SK-N-SH treated with all-trans-retinoic acid at 6 μM for 48 hours (cell line): ENCODE data around the gene LYPD6B.
A peak's percentile ranks its signal among the peaks of the same experiment; 100 is the strongest.

Experiments
- ARNTL ChIP-seq: fragments of 450-650 bp; formaldehyde crosslinking; IDR thresholded peaks from 2 replicates; pipeline ENCODE4 v1.5.0; 2020; ENCODE audit warnings: low read depth, mild to moderate bottlenecking, moderate library complexity, borderline replicate concordance
- BACH2 ChIP-seq: fragments of 250-450 bp; sonication (Bioruptor Pico); IDR thresholded peaks from 2 replicates; pipeline ENCODE4 v1.9.0; 2021; ENCODE audit warnings: mild to moderate bottlenecking, borderline replicate concordance
- ESRRG ChIP-seq: fragments of 250-450 bp; sonication (Bioruptor Pico); IDR thresholded peaks from 2 replicates; pipeline ENCODE4 v1.6.1; 2021; ENCODE audit warnings: mild to moderate bottlenecking
- GLIS3 ChIP-seq: fragments of 250-450 bp; sonication (Bioruptor Pico); IDR thresholded peaks from 2 replicates; pipeline ENCODE4 v1.5.0; 2020; ENCODE audit warnings: mild to moderate bottlenecking, moderate library complexity
- ISL1 ChIP-seq: fragments of 250-450 bp; sonication (Bioruptor Pico); IDR thresholded peaks from 2 replicates; pipeline ENCODE4 v2.1.2; 2022; ENCODE audit warnings: mild to moderate bottlenecking, moderate library complexity
- PPARA ChIP-seq: fragments of 250-450 bp; sonication (Bioruptor Pico); IDR thresholded peaks from 2 replicates; pipeline ENCODE4 v1.5.0; 2020; ENCODE audit warnings: mild to moderate bottlenecking, borderline replicate concordance
- RARB ChIP-seq: fragments of 250-450 bp; sonication (Bioruptor Pico); IDR thresholded peaks from 2 replicates; pipeline ENCODE4 v1.8.0; 2021; ENCODE audit warnings: mild to moderate bottlenecking, moderate library complexity
- SNAI2 ChIP-seq: fragments of 250-450 bp; sonication (Bioruptor Pico); IDR thresholded peaks from 2 replicates; pipeline ENCODE4 v1.5.0; 2020; ENCODE audit warnings: mild to moderate bottlenecking, moderate library complexity
- ZC3H10 ChIP-seq: fragments of 250-450 bp; sonication (Bioruptor Pico); IDR thresholded peaks from 2 replicates; pipeline ENCODE4 v1.5.1; 2021; ENCODE audit warnings: mild to moderate bottlenecking, moderate library complexity
- ZFP30 ChIP-seq: fragments of 450-650 bp; formaldehyde crosslinking; IDR thresholded peaks from 2 replicates; pipeline ENCODE4 v1.5.0; 2022; ENCODE audit warnings: mild to moderate bottlenecking, moderate library complexity
- ZNF70 ChIP-seq: fragments of 450-650 bp; formaldehyde crosslinking; IDR thresholded peaks from 2 replicates; pipeline ENCODE4 v1.5.0; 2020; ENCODE audit warnings: mild to moderate bottlenecking, moderate library complexity
- ZNF8 ChIP-seq: fragments of 450-650 bp; formaldehyde crosslinking; IDR thresholded peaks from 2 replicates; pipeline ENCODE4 v1.5.0; 2020; ENCODE audit warnings: mild to moderate bottlenecking, moderate library complexity
- TF ChIP-seq, protein P1 (sequence below): fragments of 250-450 bp; sonication (Bioruptor Pico); IDR thresholded peaks from 2 replicates; pipeline ENCODE4 v1.5.1; 2020; ENCODE audit warnings: low read depth, mild to moderate bottlenecking, moderate library complexity
- TF ChIP-seq, protein P2 (sequence below): fragments of 250-450 bp; sonication (Bioruptor Pico); IDR thresholded peaks from 2 replicates; pipeline ENCODE4 v1.8.0; 2020; ENCODE audit warnings: mild to moderate bottlenecking, moderate library complexity, borderline replicate concordance

GRCh38 chr2:149221898-149222297 is 183.4 kb downstream of the LYPD6B start:
- TF ChIP-seq SNAI2 (CRISPR knock-in tag) (no peak), ESRRG (CRISPR knock-in tag) (no peak), RARB (no peak), ARNTL (CRISPR knock-in tag) (no peak), ZC3H10 (CRISPR knock-in tag) (no peak), ZNF8 (no peak), PPARA (CRISPR knock-in tag) (no peak), ZFP30 (no peak), GLIS3 (CRISPR knock-in tag) (no peak), ISL1 (CRISPR knock-in tag) (peak; percentile 40; the same call in 1 of the 2 replicates), ZNF70 (no peak), BACH2 (no peak)
- TF ChIP-seq, protein P1, sequence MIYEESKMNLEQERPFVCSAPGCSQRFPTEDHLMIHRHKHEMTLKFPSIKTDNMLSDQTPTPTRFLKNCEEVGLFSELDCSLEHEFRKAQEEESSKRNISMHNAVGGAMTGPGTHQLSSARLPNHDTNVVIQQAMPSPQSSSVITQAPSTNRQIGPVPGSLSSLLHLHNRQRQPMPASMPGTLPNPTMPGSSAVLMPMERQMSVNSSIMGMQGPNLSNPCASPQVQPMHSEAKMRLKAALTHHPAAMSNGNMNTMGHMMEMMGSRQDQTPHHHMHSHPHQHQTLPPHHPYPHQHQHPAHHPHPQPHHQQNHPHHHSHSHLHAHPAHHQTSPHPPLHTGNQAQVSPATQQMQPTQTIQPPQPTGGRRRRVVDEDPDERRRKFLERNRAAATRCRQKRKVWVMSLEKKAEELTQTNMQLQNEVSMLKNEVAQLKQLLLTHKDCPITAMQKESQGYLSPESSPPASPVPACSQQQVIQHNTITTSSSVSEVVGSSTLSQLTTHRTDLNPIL (CRISPR knock-in tag) = no peak
- TF ChIP-seq, protein P2, sequence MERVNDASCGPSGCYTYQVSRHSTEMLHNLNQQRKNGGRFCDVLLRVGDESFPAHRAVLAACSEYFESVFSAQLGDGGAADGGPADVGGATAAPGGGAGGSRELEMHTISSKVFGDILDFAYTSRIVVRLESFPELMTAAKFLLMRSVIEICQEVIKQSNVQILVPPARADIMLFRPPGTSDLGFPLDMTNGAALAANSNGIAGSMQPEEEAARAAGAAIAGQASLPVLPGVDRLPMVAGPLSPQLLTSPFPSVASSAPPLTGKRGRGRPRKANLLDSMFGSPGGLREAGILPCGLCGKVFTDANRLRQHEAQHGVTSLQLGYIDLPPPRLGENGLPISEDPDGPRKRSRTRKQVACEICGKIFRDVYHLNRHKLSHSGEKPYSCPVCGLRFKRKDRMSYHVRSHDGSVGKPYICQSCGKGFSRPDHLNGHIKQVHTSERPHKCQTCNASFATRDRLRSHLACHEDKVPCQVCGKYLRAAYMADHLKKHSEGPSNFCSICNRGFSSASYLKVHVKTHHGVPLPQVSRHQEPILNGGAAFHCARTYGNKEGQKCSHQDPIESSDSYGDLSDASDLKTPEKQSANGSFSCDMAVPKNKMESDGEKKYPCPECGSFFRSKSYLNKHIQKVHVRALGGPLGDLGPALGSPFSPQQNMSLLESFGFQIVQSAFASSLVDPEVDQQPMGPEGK = no peak
